Gastroesophageal sphincter (tissue), 4 donors: ENCODE measurements around the gene NFIA. TPM values are rescaled to one million over a fixed set of nuclear protein-coding genes. Genes with fewer than 3 reads are reported as not detected.

ENCODE experiments used
- ATAC-seq: fragments of 150-250 bp; one replicate; pipeline ENCODE4 v1.9.1; 2016; ENCODE audit warnings: mild to moderate bottlenecking, moderate library complexity
- H3K27ac ChIP-seq, 4 donors: fragments of 200-600 bp; sonication (generic) in 3 of 4; 1 replicate in 3 of 4; 2 replicates in 1 of 4; pipeline ENCODE4 v1.5.1; 2016 to 2019
- H3K27me3 ChIP-seq: fragments of 200-600 bp; sonication (generic); one replicate; pipeline ENCODE4 v1.5.1; 2019
- H3K36me3 ChIP-seq, 2 donors: fragments of 200-600 bp; sonication (generic); one replicate each; pipeline ENCODE4 v1.5.1; 2019; ENCODE audit warnings: control low read depth in 1 of 2
- H3K4me1 ChIP-seq, 3 donors: fragments of 200-600 bp; sonication (generic); 1 replicate in 2 of 3; 2 replicates in 1 of 3; pipeline ENCODE4 v1.5.1; 2016 to 2019; ENCODE audit warnings: control low read depth in 2 of 3
- H3K4me3 ChIP-seq, 2 donors: fragments of 200-600 bp; sonication (generic); one replicate each; pipeline ENCODE4 v1.5.1; 2019; ENCODE audit warnings: mild to moderate bottlenecking in 1 of 2, moderate library complexity in 1 of 2
- H3K9me3 ChIP-seq, 3 donors: fragments of 200-600 bp; sonication (generic); one replicate each; pipeline ENCODE4 v1.5.1; 2017 to 2019; ENCODE audit warnings: control low read depth in 2 of 3
- CTCF ChIP-seq, 4 experiments: fragments of 200-600 bp in 2 of 4; fragments of 450-650 bp in 2 of 4; sonication (generic) in 1 of 4; IDR thresholded peaks; one replicate each; pipeline ENCODE4 v1.5.1; 2017 to 2019; ENCODE audit warnings: antibody characterized with exemption in 4 of 4, mild to moderate bottlenecking in 2 of 4, moderate library complexity in 2 of 4
- EP300 ChIP-seq: sonication (generic); formaldehyde crosslinking; IDR thresholded peaks from one replicate; pipeline ENCODE4 v1.6.1; 2017; ENCODE audit warnings: antibody characterized with exemption, mild to moderate bottlenecking
- POLR2A ChIP-seq, 2 donors: fragments of 450-650 bp; IDR thresholded peaks; one replicate each; pipeline ENCODE4 v1.6.1; 2017; ENCODE audit warnings: antibody characterized with exemption in 2 of 2, mild to moderate bottlenecking in 2 of 2, moderate library complexity in 1 of 2
- POLR2AphosphoS5 ChIP-seq: sonication (generic); formaldehyde crosslinking; IDR thresholded peaks from one replicate; pipeline ENCODE4 v1.6.1; 2017; ENCODE audit warnings: antibody characterized with exemption
- WGBS, 2 donors: methylation state at CpG; one replicate each; pipeline ENCODE4 v1.1.5; 2018; ENCODE audit warnings: low coverage in 1 of 2; 5-methylcytosine and 5-hydroxymethylcytosine counted together
- total RNA-seq, 4 donors: library from RNA; depleted of rRNA; stranded (reverse); fragments of >200 nt; gene quantifications; one replicate each; pipeline ENCODE4 v1.1.0, GENCODE V29; 2016

NFIA gene
- total RNA-seq, 4 donors from 2014 or later = 123 to 205 (median 149) TPM

GRCh38 chr1:61400131-61400770, 317.9 kb downstream of the NFIA start:
- Histone ChIP-seq H3K4me1 (peaks cover 5 to 61% (median 19%) of the 10 kb centered on the region in 3 donors), H3K9me3 (no peaks in the 10 kb centered on the region), H3K27me3 (no peaks in the 10 kb centered on the region), H3K27ac (peak overlapping the region in 3 of 4 donors; percentile 36 to 53 (median 52)), H3K4me3 (no peak overlapping the region), H3K36me3 (no peaks in the 10 kb centered on the region)
- TF ChIP-seq EP300 (no peak), POLR2AphosphoS5 (no peak), CTCF (IDR thresholded peaks at IDR 0.05) (no peak), POLR2A (IDR thresholded peaks at IDR 0.05) (no peak)
- WGBS, 2 donors = 28 to 51% methylated on average over 4 to 5 of the region's 5 CpGs
- ATAC-seq = no peak

GRCh38 chr1:61400997-61401396, 318.6 kb downstream of the NFIA start:
- ATAC-seq = no peak
- H3K27ac ChIP-seq = no peak overlapping the region
- peaks cover 5 to 65% (median 19%) of the 10 kb centered on the region in 3 donors for H3K4me1 ChIP-seq
- no peaks in the 10 kb centered on the region for H3K9me3 ChIP-seq
- H3K4me3 ChIP-seq = no peak overlapping the region
- 79 to 85% methylated on average over 3 of the region's 3 CpGs for WGBS, 2 donors
- no peaks in the 10 kb centered on the region for H3K27me3 ChIP-seq
- H3K36me3 ChIP-seq = no peaks in the 10 kb centered on the region
- no peak for TF ChIP-seq EP300
- TF ChIP-seq POLR2AphosphoS5 = no peak
- TF ChIP-seq POLR2A (IDR thresholded peaks at IDR 0.05) = no peak
- no peak for TF ChIP-seq CTCF (IDR thresholded peaks at IDR 0.05)

GRCh38 chr1:61403679-61404596, 321.6 kb downstream of the NFIA start:
- H3K36me3 ChIP-seq = peaks cover 0 to 29% of the 10 kb centered on the region in 2 donors
- H3K27ac ChIP-seq = peak overlapping the region in 3 of 4 donors; percentile 48 to 56 (median 55)
- no peak for TF ChIP-seq EP300
- TF ChIP-seq POLR2AphosphoS5 = no peak
- no peak for TF ChIP-seq POLR2A (IDR thresholded peaks at IDR 0.05)
- no peak for TF ChIP-seq CTCF (IDR thresholded peaks at IDR 0.05)
- peak; percentile 57 for ATAC-seq
- no peak overlapping the region for H3K4me3 ChIP-seq
- H3K9me3 ChIP-seq = no peaks in the 10 kb centered on the region
- 20% methylated on average over 12 of the region's 12 CpGs for WGBS, 2 donors
- H3K27me3 ChIP-seq = no peaks in the 10 kb centered on the region
- peaks cover 5 to 50% (median 19%) of the 10 kb centered on the region in 3 donors for H3K4me1 ChIP-seq

- Histone ChIP-seq H3K27ac (peak overlapping the region in 3 of 4 donors; percentile 48 to 56 (median 55)), H3K4me1 (peaks cover 5 to 42% (median 14%) of the 10 kb centered on the region in 3 donors), H3K36me3 (peaks cover 0 to 36% of the 10 kb centered on the region in 2 donors), H3K9me3 (no peaks in the 10 kb centered on the region), H3K4me3 (no peak overlapping the region), H3K27me3 (no peaks in the 10 kb centered on the region)
- TF ChIP-seq POLR2AphosphoS5 (no peak), CTCF (IDR thresholded peaks at IDR 0.05) (no peak), EP300 (no peak), POLR2A (IDR thresholded peaks at IDR 0.05) (no peak)
- no peak for ATAC-seq
- WGBS, 2 donors = 79 to 82% methylated on average over 4 of the region's 4 CpGs
These were observed 322.4 kb downstream of the NFIA start for GRCh38 chr1:61404597-61405376.
